KOPT-K1 (cell line): Measurements from ENCODE around the gene MYOCD.

ENCODE experiments used
- H3K27ac ChIP-seq: fragments of 200-600 bp; sonication (generic); 2 replicates; pipeline ENCODE4 v1.5.1; 2016; ENCODE audit warnings: antibody characterized with exemption, mild to moderate bottlenecking, low read depth, low read length; ENCODE audit not compliant: poor library complexity, severe bottlenecking
- H3K36me3 ChIP-seq: fragments of 200-600 bp; sonication (generic); 2 replicates; pipeline ENCODE4 v1.5.1; 2017; ENCODE audit warnings: antibody characterized with exemption, mild to moderate bottlenecking, low read length, moderate library complexity; ENCODE audit not compliant: insufficient read depth
- H3K9me3 ChIP-seq: fragments of 200-600 bp; sonication (generic); 2 replicates; pipeline ENCODE4 v1.5.1; 2017; ENCODE audit warnings: antibody characterized with exemption, low read length, mild to moderate bottlenecking; ENCODE audit not compliant: insufficient read depth, poor library complexity, severe bottlenecking

The MYOCD gene

DNA sequence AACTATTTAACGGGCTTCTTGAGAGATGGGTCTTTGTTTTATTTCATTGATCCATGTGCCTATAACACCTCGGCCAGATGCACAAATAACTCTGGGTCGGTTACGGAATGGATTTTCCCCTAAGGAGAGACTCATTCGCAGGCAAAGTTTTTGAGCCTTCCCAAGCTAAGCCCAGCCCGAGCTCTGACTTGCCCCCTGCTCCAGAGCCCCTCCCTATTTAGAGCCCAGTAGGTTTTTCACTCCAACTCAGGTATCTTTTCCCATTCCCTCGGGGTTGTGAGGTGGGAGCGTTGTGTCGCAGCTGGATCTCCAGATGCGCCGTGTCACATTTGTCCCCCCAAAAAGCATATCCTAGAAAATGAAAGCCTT, 812 bp upstream of the MYOCD start:
- no peaks in the 10 kb centered on the region for H3K9me3 ChIP-seq
- H3K27ac ChIP-seq = no peak overlapping the region

DNA sequence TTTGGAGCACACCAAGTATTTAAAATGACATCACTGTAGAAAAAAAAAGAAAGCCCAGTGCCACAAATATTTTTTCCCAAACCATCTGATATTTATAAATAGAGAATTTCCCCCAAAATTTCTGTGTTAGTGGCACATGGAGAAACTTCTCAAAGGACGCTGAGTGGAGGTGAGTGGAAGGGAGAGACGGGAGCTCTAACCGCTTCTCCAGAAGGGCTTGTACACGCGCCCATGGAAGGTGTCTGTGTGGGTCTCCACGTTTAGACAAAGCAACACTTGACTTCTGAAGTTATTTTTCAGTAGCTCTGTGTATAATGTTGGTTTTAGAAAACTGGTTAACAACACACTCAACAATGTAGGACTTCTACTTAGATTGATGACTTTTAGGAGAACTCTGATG, 1.0 kb downstream of the MYOCD start:
- Histone ChIP-seq H3K9me3 (no peaks in the 10 kb centered on the region), H3K27ac (no peak overlapping the region)

More for the DNA sequence above, 812 bp upstream of the MYOCD start:
- no peaks in the 10 kb centered on the region for H3K36me3 ChIP-seq

DNA sequence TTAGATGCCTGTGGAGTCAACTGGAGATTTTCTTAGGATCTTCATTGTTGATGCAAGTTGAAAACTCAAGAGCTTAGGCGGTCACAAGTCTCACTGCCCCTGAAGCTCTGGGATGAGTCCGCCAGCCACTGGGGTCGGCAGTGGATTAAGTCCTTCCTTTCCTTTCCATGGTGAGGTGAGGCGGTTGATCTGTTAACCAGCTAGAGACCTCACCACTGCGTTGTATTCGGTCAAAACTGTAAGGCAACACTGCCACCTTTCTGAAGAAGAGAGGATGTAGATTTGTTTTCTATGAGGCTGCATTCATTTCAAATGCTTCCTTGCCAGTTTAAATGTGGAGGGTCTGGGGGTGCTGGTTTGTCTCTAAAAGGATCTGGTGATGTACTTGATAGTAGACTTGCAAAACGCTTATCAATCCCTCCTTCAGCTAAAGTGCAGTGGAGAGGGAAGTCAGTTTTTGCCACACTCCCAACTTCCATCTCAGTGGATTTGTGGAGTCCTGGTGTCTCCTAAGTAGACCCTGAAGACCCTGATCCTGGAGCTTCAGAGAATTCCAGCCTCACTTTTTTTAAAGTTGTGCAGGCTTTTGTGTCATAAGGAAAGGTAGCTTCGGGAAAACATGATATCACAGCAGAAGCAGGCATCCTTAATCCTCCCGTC, 1.7 kb downstream of the MYOCD start:
- H3K9me3 ChIP-seq = no peaks in the 10 kb centered on the region
- H3K27ac ChIP-seq = no peak overlapping the region
- H3K36me3 ChIP-seq = no peaks in the 10 kb centered on the region

More for the DNA sequence above, 1.0 kb downstream of the MYOCD start:
- H3K36me3 ChIP-seq = no peaks in the 10 kb centered on the region

DNA sequence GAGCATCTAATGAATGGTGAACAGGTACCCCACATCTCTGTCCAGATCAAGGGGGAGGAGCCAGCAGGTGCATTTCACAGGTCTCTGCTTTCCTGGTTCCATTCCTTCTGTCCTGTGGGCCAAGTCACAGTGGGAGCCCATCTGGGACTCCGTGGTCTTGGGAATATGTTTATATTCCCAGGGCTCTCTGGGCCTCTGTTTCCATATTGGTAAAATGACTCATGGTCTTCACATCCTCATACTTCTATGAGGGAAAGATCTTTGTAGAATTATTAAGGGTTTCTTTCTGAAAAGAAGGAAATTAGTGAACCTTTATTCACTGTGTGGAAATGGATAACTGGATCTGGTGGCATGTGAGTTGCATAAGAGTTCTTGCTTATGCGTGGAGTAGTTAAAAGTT, 6.2 kb downstream of the MYOCD start:
- Histone ChIP-seq H3K36me3 (no peaks in the 10 kb centered on the region), H3K27ac (no peak overlapping the region), H3K9me3 (no peaks in the 10 kb centered on the region)

DNA sequence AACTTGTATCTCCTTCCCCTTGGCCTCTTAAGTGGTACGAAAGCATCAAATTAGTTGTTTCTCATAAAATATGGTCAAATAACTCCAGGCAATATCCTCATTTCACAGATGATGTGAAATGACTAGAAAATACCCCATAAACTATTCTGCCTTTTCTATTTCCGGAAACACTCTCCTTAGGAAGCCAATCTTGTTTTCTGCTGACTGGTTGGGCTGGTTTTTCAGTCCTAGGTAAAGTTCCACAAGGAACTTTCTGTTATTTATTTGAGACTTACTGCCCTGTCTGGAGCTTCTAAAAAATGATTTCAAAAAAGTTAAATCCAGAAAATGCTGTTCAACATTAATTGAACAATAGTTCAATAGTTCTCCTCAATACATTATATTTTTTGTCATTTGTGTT, 7.3 kb downstream of the MYOCD start:
- H3K27ac ChIP-seq = no peak overlapping the region
- no peaks in the 10 kb centered on the region for H3K9me3 ChIP-seq
- no peaks in the 10 kb centered on the region for H3K36me3 ChIP-seq

DNA sequence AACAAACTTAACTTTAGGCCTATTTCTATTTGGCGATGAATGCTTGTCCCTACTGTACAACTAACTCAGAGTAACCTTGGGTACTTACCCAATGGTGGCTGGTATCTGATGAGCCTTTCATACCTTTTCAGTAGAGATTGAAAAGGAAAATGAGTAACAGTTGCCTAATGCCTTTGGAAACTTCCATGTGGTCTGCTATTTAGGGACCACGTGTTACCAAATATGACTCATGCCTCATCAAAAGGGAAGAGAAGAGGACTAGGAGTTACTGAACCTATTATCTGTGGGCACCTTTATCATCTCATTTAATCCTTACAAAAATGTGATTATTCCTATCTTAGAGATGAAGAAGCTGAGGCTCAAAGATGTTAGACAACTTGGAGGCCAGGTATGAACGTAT, 8.1 kb downstream of the MYOCD start:
- Histone ChIP-seq H3K27ac (no peak overlapping the region), H3K36me3 (no peaks in the 10 kb centered on the region)

DNA sequence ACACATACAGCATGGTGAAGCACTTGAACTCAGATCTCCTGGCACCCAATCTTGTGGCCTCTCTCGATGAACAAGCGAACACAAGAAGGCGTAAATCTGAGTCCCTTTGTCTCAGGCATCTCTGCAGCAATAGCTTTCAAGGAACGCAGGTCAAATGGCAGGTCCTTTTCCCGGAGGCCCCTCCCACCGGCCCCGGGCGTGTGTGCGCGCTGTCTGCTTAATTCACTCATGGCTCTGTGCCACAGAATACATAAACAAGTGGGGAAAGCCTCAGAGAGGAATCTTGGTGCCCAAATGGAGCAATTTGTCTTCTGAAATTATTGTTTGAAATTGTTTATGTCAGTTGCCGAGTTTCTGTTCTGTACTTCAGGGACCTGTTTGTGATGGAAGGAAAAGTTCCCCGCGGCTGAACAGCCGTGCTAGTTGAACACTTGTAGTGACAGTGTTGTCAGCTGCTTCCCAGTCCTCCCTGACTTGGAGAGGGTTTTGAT, 14.8 kb downstream of the MYOCD start:
- Histone ChIP-seq H3K27ac (no peak overlapping the region), H3K9me3 (no peaks in the 10 kb centered on the region), H3K36me3 (no peaks in the 10 kb centered on the region)

More for the DNA sequence above, 8.1 kb downstream of the MYOCD start:
- no peaks in the 10 kb centered on the region for H3K9me3 ChIP-seq

DNA sequence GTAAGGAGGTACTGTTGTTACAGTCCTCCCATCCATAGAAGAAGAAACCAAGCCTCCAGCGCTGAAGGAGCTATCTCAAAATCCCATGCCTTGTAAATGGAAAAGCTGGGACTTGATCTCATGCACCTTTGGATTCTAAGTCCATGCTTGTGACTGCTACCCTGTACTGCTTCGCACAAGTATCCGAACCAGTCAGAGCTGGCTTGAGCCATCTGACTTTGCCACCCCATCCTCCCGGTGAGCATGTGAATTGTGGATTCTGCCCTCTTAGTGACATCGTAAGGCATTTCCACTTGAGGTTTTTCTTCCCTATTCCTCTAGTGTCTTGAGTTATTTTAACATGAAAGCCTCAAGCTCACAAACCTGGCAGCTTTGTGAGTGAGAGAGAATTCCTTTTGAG, 15.3 kb downstream of the MYOCD start:
- Histone ChIP-seq H3K27ac (no peak overlapping the region), H3K9me3 (no peaks in the 10 kb centered on the region), H3K36me3 (no peaks in the 10 kb centered on the region)

DNA sequence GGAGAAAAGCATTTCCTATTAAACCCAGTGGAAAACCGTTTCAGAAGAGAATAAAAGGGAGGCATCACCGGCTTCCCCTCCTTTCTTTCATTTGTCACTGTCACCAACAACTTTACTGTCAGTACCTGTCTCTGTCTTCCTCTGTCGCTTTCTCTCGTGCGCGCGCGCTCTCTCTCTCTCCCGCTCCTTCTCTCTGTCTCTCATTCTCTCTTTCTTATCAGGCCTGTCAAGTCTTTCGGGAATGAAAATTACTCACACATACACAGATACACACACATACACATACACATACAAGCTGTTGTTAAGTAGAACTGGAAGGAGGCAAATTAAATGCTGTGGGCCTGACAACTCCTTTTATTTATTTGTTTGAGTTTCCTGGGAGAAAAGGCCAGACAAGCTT, 17.6 kb downstream of the MYOCD start:
- no peak overlapping the region for H3K27ac ChIP-seq
- H3K9me3 ChIP-seq = no peaks in the 10 kb centered on the region
- no peaks in the 10 kb centered on the region for H3K36me3 ChIP-seq

DNA sequence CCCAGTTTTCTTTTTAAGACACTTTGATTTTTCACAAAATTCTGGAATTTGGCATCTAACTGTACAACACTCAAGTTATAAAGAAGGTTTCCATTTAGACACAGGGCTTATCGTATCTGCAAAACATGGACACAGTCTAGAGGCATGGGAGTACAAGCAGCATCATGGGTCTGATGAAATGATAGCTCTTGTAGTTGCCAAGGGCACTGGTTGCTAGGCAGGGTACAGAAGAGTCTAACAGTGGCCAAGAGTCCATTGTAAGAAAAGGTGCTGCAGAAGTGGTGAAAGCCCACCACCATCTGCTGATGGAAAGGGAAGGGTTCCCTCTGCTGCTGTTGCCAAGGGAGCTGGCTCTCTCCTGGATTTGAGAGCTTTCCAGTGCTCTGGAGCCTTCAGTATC, 20.8 kb downstream of the MYOCD start:
- Histone ChIP-seq H3K36me3 (no peaks in the 10 kb centered on the region), H3K9me3 (no peaks in the 10 kb centered on the region), H3K27ac (no peak overlapping the region)

DNA sequence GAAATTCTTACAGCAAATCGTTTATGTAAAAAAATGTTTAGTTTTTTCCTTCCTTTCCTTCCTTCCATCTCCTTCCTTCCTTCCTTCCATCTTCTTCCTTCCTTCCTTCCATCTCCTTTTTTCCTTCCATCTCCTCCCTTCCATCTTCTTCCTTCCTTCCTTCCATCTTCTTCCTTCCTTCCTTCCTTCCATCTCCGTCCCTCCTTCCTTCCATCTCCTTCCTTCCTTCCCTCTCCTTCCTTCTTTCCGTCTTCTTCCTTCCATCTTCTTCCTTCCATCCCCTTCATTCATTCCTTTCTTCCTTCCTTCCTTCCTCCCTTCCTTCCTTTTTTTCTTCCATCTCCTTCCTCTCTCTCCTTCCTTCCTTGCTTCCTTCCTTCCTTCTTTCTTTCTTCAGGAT, 22.7 kb downstream of the MYOCD start:
- Histone ChIP-seq H3K9me3 (no peaks in the 10 kb centered on the region), H3K27ac (no peak overlapping the region), H3K36me3 (no peaks in the 10 kb centered on the region)

DNA sequence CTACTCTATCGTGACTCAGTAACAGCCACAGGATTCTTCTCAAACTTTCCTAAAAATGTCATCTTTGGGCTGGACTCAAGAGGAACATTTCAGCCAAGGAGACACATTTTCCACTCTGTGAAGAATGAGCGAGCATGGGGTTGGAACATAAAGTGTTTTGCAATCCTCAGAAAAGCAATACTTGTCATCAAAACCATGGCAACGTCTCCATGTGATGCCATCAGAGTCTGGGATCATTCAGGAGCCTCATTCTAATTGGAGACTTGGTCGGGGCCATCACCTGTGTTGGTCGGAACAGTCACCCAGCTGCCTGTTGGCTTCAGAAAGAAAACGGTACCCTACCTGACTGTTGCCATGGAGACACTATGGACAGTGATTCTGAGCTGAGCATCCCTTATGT, 25.5 kb downstream of the MYOCD start:
- Histone ChIP-seq H3K36me3 (no peaks in the 10 kb centered on the region), H3K27ac (no peak overlapping the region), H3K9me3 (no peaks in the 10 kb centered on the region)

DNA sequence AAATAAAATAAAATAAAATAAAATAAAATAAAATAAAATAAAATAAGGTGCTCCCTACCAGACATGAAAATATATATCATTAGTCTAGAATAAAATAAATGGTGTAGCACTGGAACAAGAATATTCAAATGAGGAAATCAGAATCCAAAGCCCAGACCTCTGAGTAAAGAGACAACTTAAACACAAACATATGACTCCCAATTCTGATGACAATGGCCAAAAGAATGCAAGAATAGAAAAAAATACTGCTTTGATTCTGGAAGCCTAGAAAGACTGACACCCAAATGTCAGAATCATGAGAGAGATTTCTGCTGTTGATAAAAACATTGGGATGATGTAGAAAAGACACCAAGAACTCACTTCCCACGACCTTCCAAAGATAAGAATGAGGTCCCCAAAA, 27.9 kb downstream of the MYOCD start:
- Histone ChIP-seq H3K9me3 (no peaks in the 10 kb centered on the region), H3K36me3 (no peaks in the 10 kb centered on the region), H3K27ac (no peak overlapping the region)

DNA sequence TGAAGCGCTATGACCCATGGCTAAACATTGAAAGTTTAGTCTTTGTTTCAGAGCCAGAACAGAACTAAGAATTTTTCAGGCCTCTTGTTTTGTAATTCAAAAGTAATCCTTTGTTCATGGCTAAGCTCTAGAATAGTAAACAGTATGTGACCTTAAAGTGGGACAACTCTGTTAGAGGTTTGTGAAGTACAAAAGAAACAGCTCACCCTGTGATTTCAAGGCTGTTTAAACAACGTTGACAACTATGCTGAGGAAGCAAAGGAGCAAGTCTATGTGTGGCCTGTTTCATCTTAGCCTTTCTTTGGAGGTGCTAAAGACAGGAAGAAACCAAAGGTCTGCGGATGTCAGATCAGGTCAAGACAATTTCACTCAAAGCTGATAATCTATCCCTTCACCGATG, 40.4 kb downstream of the MYOCD start:
- Histone ChIP-seq H3K9me3 (no peaks in the 10 kb centered on the region), H3K36me3 (no peaks in the 10 kb centered on the region)

DNA sequence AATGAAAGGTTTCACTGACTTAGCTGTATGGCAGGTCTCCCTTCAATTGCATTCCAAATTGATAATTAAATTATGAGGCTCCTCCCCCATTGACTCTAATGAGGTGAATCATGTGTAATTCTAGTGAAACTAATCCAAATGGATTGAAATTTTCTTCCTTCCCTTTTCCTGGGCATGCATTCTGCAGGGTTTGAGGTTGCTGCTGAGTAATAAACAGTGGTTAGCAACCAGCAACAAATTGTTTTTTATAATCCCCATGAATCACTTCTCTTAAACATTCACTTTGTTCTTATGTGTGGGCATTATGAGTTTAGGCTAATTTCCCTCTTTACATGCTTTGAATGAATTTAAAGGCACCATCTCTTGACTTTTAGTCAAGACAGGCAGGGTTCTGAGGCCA, 43.4 kb downstream of the MYOCD start:
- H3K27ac ChIP-seq = no peak overlapping the region
- no peaks in the 10 kb centered on the region for H3K9me3 ChIP-seq
- H3K36me3 ChIP-seq = no peaks in the 10 kb centered on the region

More for the DNA sequence above, 40.4 kb downstream of the MYOCD start:
- no peak overlapping the region for H3K27ac ChIP-seq

DNA sequence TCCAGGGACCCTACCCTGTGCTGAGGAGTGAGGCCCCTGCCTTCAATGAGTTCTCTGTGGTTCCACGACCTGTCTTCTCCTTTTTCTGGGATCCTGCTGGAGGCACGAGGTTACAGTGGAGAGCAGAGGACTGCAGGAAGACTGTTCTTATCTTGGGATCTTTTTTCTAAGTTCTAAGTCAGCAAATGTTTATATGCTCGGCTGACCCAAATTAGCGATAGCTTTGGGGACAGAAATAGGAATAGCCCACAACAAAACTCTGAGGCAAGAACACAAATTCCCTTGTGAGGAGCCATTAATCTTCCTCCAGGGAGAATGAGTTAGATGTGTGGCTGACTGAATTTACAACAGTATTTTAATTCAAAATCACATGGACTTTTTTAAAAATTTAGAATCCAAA, 46.7 kb downstream of the MYOCD start:
- Histone ChIP-seq H3K9me3 (no peaks in the 10 kb centered on the region), H3K36me3 (no peaks in the 10 kb centered on the region)

More for the DNA sequence above, 46.7 kb downstream of the MYOCD start:
- no peak overlapping the region for H3K27ac ChIP-seq
